IMR-90 (cell line): ENCODE results near the gene CDH22. TPM values are rescaled to one million over a fixed set of nuclear protein-coding genes. Genes with fewer than 3 reads are reported as not detected.

Experiments used
- ATAC-seq: fragments of 200-7000 bp; cut with Tn5 transposase; 2 replicates; pipeline ENCODE4 v1.9.1; 2020; ENCODE audit warnings: low read depth, mild to moderate bottlenecking, moderate library complexity
- BruUV-seq: library from RNA; stranded (reverse); fragments of 400-500 nt; replicated peaks from 2 replicates; lab custom pipeline; 2021; lab: Mats Ljungman, UMichigan
- CTCF ChIA-PET: fragments of 300-600 bp; formaldehyde crosslinking; extraction: SDS; loops from one replicate; lab custom pipeline; 2021; ENCODE audit warnings: antibody characterized with exemption; lab: Yijun Ruan, JAX
- POLR2A ChIA-PET: fragments of 300-600 bp; sonication (Branson Sonifier 250); formaldehyde crosslinking; loops from one replicate; lab custom pipeline; 2022; ENCODE audit warnings: antibody characterized with exemption; ENCODE audit not compliant: unreplicated experiment; lab: Charles Lee
- DNase-seq: peaks from one replicate; pipeline ENCODE4 v3.0.0; 2013
- H2AFZ ChIP-seq: replicated peaks from 2 replicates; pipeline ENCODE3; 2013; ENCODE audit warnings: low read length, mild to moderate bottlenecking; ENCODE audit not compliant: poor library complexity
- H2AK5ac ChIP-seq: 2 replicates; pipeline ENCODE4 v1.6.1; 2013; ENCODE audit warnings: low read depth, low read length, inconsistent platforms
- H2AK9ac ChIP-seq: replicated peaks from 2 replicates; pipeline ENCODE3; 2013; ENCODE audit warnings: mild to moderate bottlenecking, low read depth, low read length, moderate library complexity; ENCODE audit not compliant: poor library complexity
- H2BK120ac ChIP-seq: 2 replicates; pipeline ENCODE4 v1.6.1; 2013; ENCODE audit warnings: low read depth, low read length, inconsistent platforms
- H2BK15ac ChIP-seq: 3 replicates; pipeline ENCODE4 v1.6.1; 2013; ENCODE audit warnings: low read depth, low read length, inconsistent platforms
- H2BK20ac ChIP-seq: 2 replicates; pipeline ENCODE4 v1.6.1; 2013; ENCODE audit warnings: low read depth, mild to moderate bottlenecking, inconsistent platforms, low read length, moderate library complexity
- H2BK5ac ChIP-seq: 2 replicates; pipeline ENCODE4 v1.6.1; 2013; ENCODE audit warnings: mild to moderate bottlenecking, low read depth, low read length, inconsistent platforms; ENCODE audit not compliant: poor library complexity, severe bottlenecking
- H3K14ac ChIP-seq: replicated peaks from 2 replicates; pipeline ENCODE4 v1.6.1; 2013; ENCODE audit warnings: low read depth, low read length, inconsistent platforms
- H3K18ac ChIP-seq: 2 replicates; pipeline ENCODE4 v1.6.1; 2013; ENCODE audit warnings: low read depth, low read length, control low read depth
- H3K23ac ChIP-seq: 2 replicates; pipeline ENCODE4 v1.6.1; 2013; ENCODE audit warnings: low read depth, low read length, inconsistent platforms
- H3K27ac ChIP-seq: 2 replicates; pipeline ENCODE4 v1.5.1; 2013; ENCODE audit warnings: mild to moderate bottlenecking, control low read depth, low read length; ENCODE audit not compliant: insufficient read depth
- H3K27me3 ChIP-seq: 2 replicates; pipeline ENCODE4 v1.6.1; 2013; ENCODE audit warnings: low read length; ENCODE audit not compliant: control insufficient read depth, insufficient read depth
- H3K36me3 ChIP-seq: 2 replicates; pipeline ENCODE4 v1.6.1; 2013; ENCODE audit warnings: low read length, mixed read lengths; ENCODE audit not compliant: control insufficient read depth, insufficient read depth
- H3K4ac ChIP-seq: 2 replicates; pipeline ENCODE4 v1.6.1; 2013; ENCODE audit warnings: low read depth, low read length, inconsistent platforms
- H3K4me1 ChIP-seq: 2 replicates; pipeline ENCODE4 v1.6.1; 2013; ENCODE audit warnings: low read length, mixed read lengths; ENCODE audit not compliant: control insufficient read depth, insufficient read depth
- H3K4me2 ChIP-seq: 2 replicates; pipeline ENCODE4 v1.6.1; 2013; ENCODE audit warnings: low read depth, mild to moderate bottlenecking, control low read depth, low read length, moderate library complexity
- H3K4me3 ChIP-seq: 2 replicates; pipeline ENCODE4 v1.5.1; 2013; ENCODE audit warnings: low read depth, mild to moderate bottlenecking, control low read depth, low read length, moderate library complexity; ENCODE audit not compliant: insufficient read depth
- H3K56ac ChIP-seq: 2 replicates; pipeline ENCODE4 v1.6.1; 2013; ENCODE audit warnings: low read length, inconsistent platforms; ENCODE audit not compliant: insufficient read depth; ENCODE audit errors: extremely low read depth
- H3K79me1 ChIP-seq, 2 experiments: 2 replicates each; pipeline ENCODE4 v1.6.1; 2013; ENCODE audit warnings: low read length in 2 of 2, inconsistent platforms in 1 of 2, low read depth in 1 of 2
- H3K9ac ChIP-seq: 2 replicates; pipeline ENCODE4 v1.6.1; 2013; ENCODE audit warnings: low read depth, low read length, control low read depth
- H3K9me1 ChIP-seq: 2 replicates; pipeline ENCODE4 v1.6.1; 2013; ENCODE audit warnings: low read length, inconsistent platforms; ENCODE audit not compliant: insufficient read depth
- H3K9me3 ChIP-seq: 2 replicates; pipeline ENCODE4 v1.6.1; 2013; ENCODE audit warnings: low read length; ENCODE audit not compliant: control insufficient read depth, insufficient read depth
- H4K20me1 ChIP-seq: 2 replicates; pipeline ENCODE4 v1.6.1; 2013; ENCODE audit warnings: low read length, inconsistent platforms; ENCODE audit not compliant: insufficient read depth
- H4K5ac ChIP-seq: 2 replicates; pipeline ENCODE4 v1.6.1; 2013; ENCODE audit warnings: mild to moderate bottlenecking, low read depth, low read length, control low read depth
- H4K8ac ChIP-seq, 2 experiments: 2 replicates each; pipeline ENCODE4 v1.6.1; 2013; ENCODE audit warnings: low read depth in 2 of 2, low read length in 2 of 2, control low read depth in 1 of 2, inconsistent platforms in 1 of 2
- H4K91ac ChIP-seq: 2 replicates; pipeline ENCODE4 v1.6.1; 2013; ENCODE audit warnings: low read depth, low read length, inconsistent platforms; ENCODE audit not compliant: insufficient read depth
- FOS ChIP-seq: fragments of 150-350 bp; IDR thresholded peaks from 2 replicates; pipeline ENCODE4 v1.6.1; 2016; ENCODE audit warnings: low read depth, low read length
- RCOR1 ChIP-seq: IDR thresholded peaks from 2 replicates; pipeline ENCODE4 v1.6.1; 2012; ENCODE audit warnings: mild to moderate bottlenecking, low read length, improper control_type of control experiment; ENCODE audit not compliant: insufficient replicate concordance
- SMC3 ChIP-seq: fragments of 150-350 bp; IDR thresholded peaks from 2 replicates; pipeline ENCODE4 v1.6.1; 2016; ENCODE audit warnings: low read depth, mild to moderate bottlenecking, antibody characterized with exemption, low read length, moderate library complexity
- WGBS, 2 experiments: methylation state at CpG; one replicate each; pipeline versions ENCODE4 v1.1.5 to v1.1.7; 2013; ENCODE audit warnings: missing lambda C conversion rate in 2 of 2; ENCODE audit not compliant: insufficient read length in 1 of 2; ENCODE audit errors: extremely low coverage in 2 of 2; 5-methylcytosine and 5-hydroxymethylcytosine counted together
- dilution Hi-C: fragments of 300-500 bp; cut with HindIII; formaldehyde crosslinking; loops from one replicate; pipeline ENCODE4 v1.14.3; 2018; ENCODE audit warnings: low sequenced_read_pairs; ENCODE audit not compliant: unreplicated experiment
- in situ Hi-C: fragments of 300-500 bp; cut with MboI; formaldehyde crosslinking; loops from 3 replicates; pipeline ENCODE4 v1.14.3; 2019; ENCODE audit warnings: low sequenced_read_pairs, inconsistent platforms, mixed read lengths
- intact Hi-C: fragments of 100-400 bp; cut with micrococcal nuclease; formaldehyde crosslinking; loops from 2 replicates; pipeline ENCODE4 v1.10.0; 2022
- polyA plus RNA-seq, 3 experiments: library from polyadenylated mRNA; depleted of rRNA; stranded (reverse); fragments of >200 nt; gene quantifications; 2 replicates each; pipeline ENCODE4 v1.2.3, GENCODE V29; 2012; ENCODE audit warnings: low replicate concordance in 1 of 3
- total RNA-seq: library from RNA; depleted of rRNA; stranded (reverse); fragments of >200 nt; gene quantifications from 2 replicates; pipeline ENCODE4 v1.2.3, GENCODE V29; 2012
- TF ChIP-seq, protein P1 (sequence below): fragments of 150-350 bp; IDR thresholded peaks from 2 replicates; pipeline ENCODE4 v1.6.1; 2016; ENCODE audit warnings: low read depth, mild to moderate bottlenecking, low read length, moderate library complexity, borderline replicate concordance

The CDH22 gene
- total and polyA plus RNA-seq, 2 of the 4 experiments (the other 2 are of a cell fraction), result not detected

DNA sequence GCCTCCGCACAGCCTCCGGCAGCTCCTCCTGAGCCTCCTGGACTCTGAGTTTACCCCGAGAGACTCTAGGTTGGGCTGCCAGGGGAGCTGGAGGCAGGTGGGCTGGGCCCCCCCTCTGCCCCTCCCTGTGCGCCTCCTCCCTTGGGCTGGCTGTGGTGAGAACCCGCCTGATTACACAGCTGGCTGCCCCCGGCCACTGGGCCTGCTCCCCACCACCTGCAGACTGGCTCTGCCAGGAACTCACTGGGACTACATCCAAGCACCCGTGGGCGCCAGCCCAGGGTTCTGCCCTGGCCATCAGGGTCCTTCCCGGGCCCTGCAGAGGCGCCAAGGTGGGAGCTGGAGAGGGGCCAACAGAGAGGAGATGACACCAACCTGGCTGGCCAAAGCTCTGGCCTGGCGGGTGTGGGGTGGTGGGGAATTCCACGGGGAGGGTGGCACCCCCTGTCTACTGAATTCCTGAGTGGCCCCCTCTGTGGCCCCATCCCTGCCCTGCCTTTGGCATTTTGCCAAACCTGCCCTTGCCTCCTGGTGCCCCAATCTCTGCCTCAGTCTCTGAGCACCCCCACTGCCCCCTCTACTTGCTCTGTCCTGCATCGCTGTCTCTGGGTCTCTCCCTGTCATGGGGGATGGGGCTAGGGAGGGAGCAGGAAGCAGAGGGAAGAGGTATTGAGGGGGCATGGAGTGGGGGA lies 21.9 kb upstream of the CDH22 start:
- Histone ChIP-seq H3K36me3 (no peaks in the 10 kb centered on the region), H3K79me1 (no peaks in the 10 kb centered on the region), H3K9me3 (no peaks in the 10 kb centered on the region), H2AFZ (no peak overlapping the region), H3K56ac (no peak overlapping the region), H3K23ac (no peak overlapping the region), H3K18ac (no peak overlapping the region), H2BK120ac (no peak overlapping the region), H3K27me3 (peaks cover 70% of the 10 kb centered on the region), H3K4me1 (no peaks in the 10 kb centered on the region), H2AK9ac (no peak overlapping the region), H4K5ac (no peak overlapping the region), H3K4ac (no peak overlapping the region), H3K9me1 (no peaks in the 10 kb centered on the region), H2BK15ac (no peak overlapping the region), H3K14ac (no peak overlapping the region), H3K4me3 (no peak overlapping the region), H2AK5ac (no peak overlapping the region), H3K4me2 (no peak overlapping the region), H4K91ac (no peak overlapping the region), H3K27ac (no peak overlapping the region), H4K8ac (no peak overlapping the region), H2BK20ac (no peak overlapping the region), H2BK5ac (no peak overlapping the region), H3K9ac (no peak overlapping the region), H4K20me1 (no peaks in the 10 kb centered on the region)
- WGBS, 2 experiments, result 70% methylated on average over 2 of the region's 13 CpGs; no CpG with 5 or more reads in 1 of the 2 experiments
- intact Hi-C loops, result no loop called here
- no TSS peak for BruUV-seq
- ATAC-seq (no peak), DNase-seq (no peak)
- ChIA-PET POLR2A (no interaction called here), CTCF (no interaction called here)
- TF ChIP-seq RCOR1, result no peak
- no peak for TF ChIP-seq FOS
- TF ChIP-seq, protein P1, sequence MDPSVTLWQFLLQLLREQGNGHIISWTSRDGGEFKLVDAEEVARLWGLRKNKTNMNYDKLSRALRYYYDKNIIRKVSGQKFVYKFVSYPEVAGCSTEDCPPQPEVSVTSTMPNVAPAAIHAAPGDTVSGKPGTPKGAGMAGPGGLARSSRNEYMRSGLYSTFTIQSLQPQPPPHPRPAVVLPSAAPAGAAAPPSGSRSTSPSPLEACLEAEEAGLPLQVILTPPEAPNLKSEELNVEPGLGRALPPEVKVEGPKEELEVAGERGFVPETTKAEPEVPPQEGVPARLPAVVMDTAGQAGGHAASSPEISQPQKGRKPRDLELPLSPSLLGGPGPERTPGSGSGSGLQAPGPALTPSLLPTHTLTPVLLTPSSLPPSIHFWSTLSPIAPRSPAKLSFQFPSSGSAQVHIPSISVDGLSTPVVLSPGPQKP, result no peak
- TF ChIP-seq SMC3, result no peak
- dilution Hi-C loops, result no loop called here
- in situ Hi-C loops, result no loop called here
